Measurements from ENCODE around the gene TLE1.

Gene TLE1

DNA sequence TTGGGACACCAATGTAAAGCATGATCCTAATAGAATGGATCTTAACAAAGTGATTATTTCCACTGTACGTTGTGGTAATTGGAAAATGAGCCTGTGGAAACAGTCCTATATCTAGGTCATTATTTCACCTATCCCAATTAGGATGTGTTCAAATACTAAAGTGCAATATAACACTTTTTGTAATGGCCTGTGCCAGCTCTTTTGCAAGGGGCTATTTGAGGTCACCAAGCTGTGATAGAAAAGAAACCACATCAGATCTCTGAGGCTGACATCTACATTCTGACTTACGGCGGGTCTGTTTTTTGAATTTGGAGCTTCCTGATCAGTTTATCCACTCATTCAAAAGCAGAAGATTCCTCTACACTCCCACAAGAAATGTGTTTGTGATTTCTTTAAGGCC lies 150.0 kb downstream of the TLE1 start:
- no peak for DNase-seq

DNA sequence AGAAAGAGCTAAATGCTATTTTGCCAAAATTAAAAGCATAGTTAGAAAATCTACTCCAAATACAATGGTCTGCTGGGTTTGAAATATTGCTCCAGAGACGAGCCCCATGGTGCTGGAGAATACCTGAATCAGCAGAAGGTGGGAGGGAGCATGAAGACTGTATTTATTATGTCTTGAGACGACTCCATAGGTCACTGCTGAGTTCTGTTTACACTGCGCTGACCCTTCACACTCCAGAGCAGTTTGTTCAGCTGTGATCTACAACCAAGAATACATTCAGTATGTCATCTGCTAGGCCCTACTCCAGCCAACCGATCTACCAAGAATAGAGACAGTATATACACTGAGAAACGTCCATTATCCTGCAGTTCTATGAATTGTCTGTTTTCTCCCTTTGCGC lies 150.5 kb downstream of the TLE1 start:
- DNase-seq = no peak

DNA sequence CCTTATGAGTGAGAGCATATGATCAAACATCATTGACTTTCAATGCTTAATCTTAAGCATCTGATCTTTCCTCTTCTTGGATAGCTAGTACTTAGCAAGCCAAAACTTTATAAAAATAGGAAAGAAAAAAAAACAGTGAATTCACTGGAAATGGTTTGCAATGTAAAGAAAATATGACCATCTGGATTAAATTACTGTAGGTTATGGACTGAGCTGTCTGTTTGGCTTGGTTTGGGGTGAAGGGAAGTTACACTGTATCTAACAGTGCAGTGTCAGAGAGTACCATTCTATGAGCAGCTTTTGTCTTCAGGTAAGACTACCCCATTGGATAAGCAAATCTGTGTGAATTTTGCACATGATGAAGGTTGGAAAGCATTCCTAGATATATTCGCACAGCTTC lies 151.4 kb downstream of the TLE1 start:
- no peak for DNase-seq

DNA sequence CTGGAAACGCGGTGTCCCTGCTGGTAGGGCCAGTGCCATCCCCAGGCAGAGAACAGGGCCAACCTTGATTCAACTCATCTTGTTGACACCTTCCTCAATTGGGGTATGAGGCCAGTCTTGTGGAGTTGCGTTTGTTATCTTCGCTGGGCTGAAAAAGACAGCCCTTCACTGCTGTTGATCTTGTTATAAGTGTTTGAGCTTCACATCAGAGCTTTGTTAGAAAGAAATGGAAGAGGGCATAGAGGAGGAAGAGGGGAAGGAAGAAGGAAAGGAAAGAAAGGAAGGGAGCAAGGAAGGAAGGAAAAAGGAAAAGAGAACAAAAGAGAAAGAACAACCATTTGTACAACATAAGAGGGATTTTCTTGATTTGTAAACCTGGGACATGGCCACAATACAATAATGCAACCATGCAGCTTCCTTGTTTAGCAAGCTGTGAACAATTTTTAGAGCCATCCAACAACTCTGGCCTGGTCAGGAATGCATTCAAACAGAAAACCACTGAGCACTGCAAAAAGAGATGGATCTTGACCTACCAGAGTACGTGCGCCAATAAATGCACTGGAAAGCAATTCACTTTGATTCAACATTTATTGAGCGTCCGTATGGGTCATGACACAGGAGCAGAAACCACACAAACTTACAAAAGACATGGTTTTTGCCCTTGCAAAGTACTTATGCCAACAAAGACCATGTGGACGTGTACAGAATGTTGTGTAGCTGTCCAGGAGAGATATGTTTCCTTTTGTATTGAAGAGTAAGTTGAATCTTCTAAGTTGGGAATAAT lies 152.9 kb downstream of the TLE1 start:
- DNase-seq = no peak

DNA sequence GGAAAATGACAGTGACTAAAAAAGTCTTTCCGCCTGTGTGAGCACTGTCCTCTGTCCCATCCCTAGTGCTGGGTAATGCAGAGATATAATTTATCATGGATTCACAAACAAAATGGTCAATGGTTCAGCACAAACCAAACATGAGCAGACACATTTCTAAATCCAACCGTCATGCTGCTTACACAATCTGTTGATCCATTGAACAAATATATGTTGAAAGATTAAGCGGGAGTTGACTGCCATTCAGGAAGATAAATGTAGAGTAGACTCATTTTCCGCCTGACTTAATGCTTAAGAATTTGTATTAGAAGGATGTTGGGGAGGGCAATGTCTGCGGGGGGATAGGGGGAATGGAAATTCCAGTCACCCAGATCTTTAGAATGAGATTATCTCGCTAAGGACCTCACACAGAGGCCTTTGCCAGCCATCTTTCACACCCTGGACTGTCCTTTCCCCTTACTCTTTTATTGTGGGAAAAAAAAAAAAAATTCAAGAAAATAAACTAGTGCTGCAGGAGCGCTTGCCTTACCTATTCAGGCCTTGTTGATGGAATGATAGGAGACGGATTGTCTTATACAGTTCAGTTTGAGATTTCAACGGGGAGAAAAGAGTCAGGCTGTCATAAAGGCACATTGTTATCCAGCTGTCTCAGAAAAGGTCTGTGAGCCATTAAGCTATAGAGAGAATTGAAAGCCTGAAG lies 153.7 kb downstream of the TLE1 start:
- DNase-seq = no peak

DNA sequence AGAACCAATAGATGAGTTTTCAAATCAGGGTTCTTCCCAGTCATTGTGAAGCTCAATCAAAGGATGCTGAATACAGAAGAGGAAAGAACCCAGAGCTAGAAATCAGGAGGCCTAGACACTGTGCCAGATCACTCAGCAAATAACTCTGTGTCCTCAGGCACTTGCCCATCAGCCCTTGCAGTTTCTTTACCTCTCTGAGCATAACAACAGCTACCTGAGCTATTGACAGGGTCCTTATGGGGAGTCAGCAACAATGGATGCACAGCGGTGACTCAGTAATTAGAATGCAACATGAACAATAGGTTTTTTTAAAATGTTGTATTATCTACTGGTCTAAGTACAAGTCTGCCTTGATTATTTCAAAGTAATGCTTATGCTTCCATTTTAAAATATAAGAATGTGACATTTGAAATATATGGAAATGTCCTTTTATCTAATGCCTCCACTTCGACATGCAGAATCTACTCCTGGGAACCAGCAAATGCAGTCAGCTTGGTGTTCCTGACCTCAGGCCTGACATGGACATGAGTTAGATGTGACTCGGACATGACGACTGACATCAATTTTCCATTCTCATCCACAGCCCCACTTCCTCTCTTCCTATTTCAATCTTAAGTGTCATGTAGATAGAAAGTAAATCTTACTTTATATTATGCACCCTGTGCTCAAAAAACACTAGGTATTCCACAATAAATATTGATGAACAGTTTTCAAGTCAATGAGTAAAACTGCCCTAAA lies 155.0 kb downstream of the TLE1 start:
- DNase-seq = no peak

Data from OCI-M1 (cell line).